HepG2 (cell line): Measurements from ENCODE around the gene MAP3K2. TPM values are rescaled to one million over a fixed set of nuclear protein-coding genes. Genes with fewer than 3 reads are reported as not detected.

Experiments used
- CREB3 ChIP-seq: sonication (generic); formaldehyde crosslinking; IDR thresholded peaks from 2 replicates; pipeline ENCODE4 v1.5.0; 2020; ENCODE audit warnings: missing genetic modification reagents
- KLF15 ChIP-seq: sonication (generic); formaldehyde crosslinking; IDR thresholded peaks from 2 replicates; pipeline ENCODE4 v1.8.1; 2023; ENCODE audit warnings: borderline replicate concordance, mild to moderate bottlenecking, inconsistent platforms, missing genetic modification reagents, mixed read lengths
- MYC ChIP-seq: sonication (generic); formaldehyde crosslinking; IDR thresholded peaks from 2 replicates; pipeline ENCODE4 v1.9.0; 2021; ENCODE audit warnings: missing genetic modification reagents, borderline replicate concordance
- NR2C2 ChIP-seq: sonication (generic); formaldehyde crosslinking; IDR thresholded peaks from 2 replicates; pipeline ENCODE4 v1.4.0; 2020; ENCODE audit warnings: missing genetic modification reagents, mild to moderate bottlenecking, moderate library complexity, borderline replicate concordance
- POLR2AphosphoS5 ChIP-seq: IDR thresholded peaks from 2 replicates; pipeline ENCODE4 v1.6.1; 2012; ENCODE audit warnings: low read depth, low read length
- PRPF4 ChIP-seq: fragments of 200-400 bp; formaldehyde crosslinking; IDR thresholded peaks from 2 replicates; pipeline ENCODE4 v1.6.1; 2016; ENCODE audit warnings: low read length, low read depth; ENCODE audit not compliant: poor library complexity, severe bottlenecking
- RBFOX2 ChIP-seq: fragments of 200-400 bp; formaldehyde crosslinking; IDR thresholded peaks from 2 replicates; pipeline ENCODE4 v1.6.1; 2017; ENCODE audit warnings: low read depth, mild to moderate bottlenecking, low read length
- SIX4 ChIP-seq: sonication (generic); formaldehyde crosslinking; IDR thresholded peaks from 2 replicates; pipeline ENCODE4 v1.4.0; 2020; ENCODE audit warnings: missing genetic modification reagents
- ZBTB1 ChIP-seq: sonication (generic); formaldehyde crosslinking; IDR thresholded peaks from 2 replicates; pipeline ENCODE4 v1.4.0; 2020; ENCODE audit warnings: missing genetic modification reagents, borderline replicate concordance
- ZBTB38 ChIP-seq: sonication (generic); formaldehyde crosslinking; IDR thresholded peaks from 2 replicates; pipeline ENCODE4 v1.5.1; 2020; ENCODE audit warnings: mild to moderate bottlenecking, missing genetic modification reagents
- ZBTB46 ChIP-seq: sonication (generic); formaldehyde crosslinking; IDR thresholded peaks from 2 replicates; pipeline ENCODE4 v1.4.0; 2020; ENCODE audit warnings: mild to moderate bottlenecking, missing genetic modification reagents, borderline replicate concordance
- ZKSCAN1 ChIP-seq: fragments of 150-350 bp; IDR thresholded peaks from 2 replicates; pipeline ENCODE4 v1.6.1; 2014; ENCODE audit warnings: low read length
- ZSCAN29 ChIP-seq: sonication (generic); formaldehyde crosslinking; conservative IDR thresholded peaks from 2 replicates; pipeline ENCODE4 v1.4.0; 2020; ENCODE audit warnings: mild to moderate bottlenecking, missing genetic modification reagents
- ZSCAN31 ChIP-seq: sonication (generic); formaldehyde crosslinking; IDR thresholded peaks from 2 replicates; pipeline ENCODE4 v1.5.0; 2020; ENCODE audit warnings: low read depth, mild to moderate bottlenecking, missing genetic modification reagents
- polyA plus RNA-seq, 8 experiments: library from polyadenylated mRNA; depleted of rRNA in 3 of 8; stranded (reverse) in 7 of 8; unstranded in 1 of 8; fragments of >200 nt; fragmentation: Illumina TruSeq in 4 of 8; extraction: Trizol in 4 of 8; gene quantifications; 2 replicates each; pipeline versions ENCODE4 v1.2.1 to v1.2.3, GENCODE V29; 2011 to 2016; ENCODE audit warnings: low read depth in 4 of 8, missing spikeins in 1 of 8, mixed read lengths in 1 of 8; ENCODE audit not compliant: insufficient read depth in 1 of 8
- total RNA-seq, 5 experiments: library from RNA; depleted of rRNA; stranded (reverse); fragments of >200 nt; fragmentation: Illumina TruSeq; extraction: Trizol; gene quantifications; 2 replicates each; pipeline ENCODE4 v1.2.3, GENCODE V29; 2016; ENCODE audit warnings: low read depth in 1 of 5

MAP3K2 gene
- total and polyA plus RNA-seq, 2 of the 13 experiments (the other 11 are each of a cell fraction or from before 2014, with no cell fraction given): 12.2 to 37.2 TPM

GRCh38 chr2:127421116-127421800 is 33.5 kb upstream of the MAP3K2 start (continued):
- TF ChIP-seq NR2C2 (CRISPR knock-in tag) (no peak), RBFOX2 (peak; percentile 59; the same call in 1 of the 2 replicates), MYC (CRISPR knock-in tag) (no peak), ZBTB1 (CRISPR knock-in tag) (no peak), KLF15 (CRISPR knock-in tag) (no peak), CREB3 (CRISPR knock-in tag) (no peak), ZBTB38 (CRISPR knock-in tag) (peak; percentile 50), ZSCAN31 (CRISPR knock-in tag) (peak; percentile 41; the same call in 1 of the 2 replicates), ZBTB46 (no peak), PRPF4 (no peak), SIX4 (CRISPR knock-in tag) (no peak), POLR2AphosphoS5 (no peak), ZSCAN29 (CRISPR knock-in tag) (no peak), ZKSCAN1 (no peak)
- TF ChIP-seq, all 625 proteins: peak for 8
